Chondrocyte (in vitro differentiated cells): ENCODE measurements around the gene COL2A1. TPM values are rescaled to one million over a fixed set of nuclear protein-coding genes. Genes with fewer than 3 reads are reported as not detected.

Experiments used
- DNase-seq: peaks from one replicate; pipeline ENCODE4 v3.0.0; 2021; ENCODE audit warnings: mixed read lengths, low spot score
- H3K27ac Mint-ChIP-seq: one replicate; pipeline ENCODE4 v1.8.0; 2021; ENCODE audit warnings: mild to moderate bottlenecking, moderate library complexity, mixed read lengths; ENCODE audit not compliant: unreplicated experiment
- H3K27me3 Mint-ChIP-seq: 2 replicates; pipeline ENCODE4 v1.8.0; 2021; ENCODE audit warnings: low read depth, mixed read lengths
- H3K36me3 Mint-ChIP-seq: 2 replicates; pipeline ENCODE4 v1.8.0; 2021; ENCODE audit warnings: low read depth, mixed read lengths
- H3K4me1 Mint-ChIP-seq: 2 replicates; pipeline ENCODE4 v1.8.0; 2021; ENCODE audit warnings: low read depth, mild to moderate bottlenecking, mixed read lengths
- H3K4me3 Mint-ChIP-seq: one replicate; pipeline ENCODE4 v1.8.0; 2021; ENCODE audit warnings: mild to moderate bottlenecking, moderate library complexity, mixed read lengths; ENCODE audit not compliant: unreplicated experiment
- H3K9me3 Mint-ChIP-seq: 2 replicates; pipeline ENCODE4 v1.8.0; 2021; ENCODE audit warnings: low read depth, mixed read lengths
- total RNA-seq: library from RNA; stranded (reverse); gene quantifications from 3 replicates; pipeline ENCODE4 v1.2.1, GENCODE V29; 2021
- TF ChIP-seq, protein P1 (sequence below): fragments of 200-600 bp; sonication (generic); IDR thresholded peaks from 2 replicates; pipeline ENCODE4 v1.5.0; 2021; ENCODE audit warnings: antibody characterized with exemption, mild to moderate bottlenecking, moderate library complexity

The COL2A1 gene
- total RNA-seq, 1 donor from 2014 or later = 35.6 TPM

DNA sequence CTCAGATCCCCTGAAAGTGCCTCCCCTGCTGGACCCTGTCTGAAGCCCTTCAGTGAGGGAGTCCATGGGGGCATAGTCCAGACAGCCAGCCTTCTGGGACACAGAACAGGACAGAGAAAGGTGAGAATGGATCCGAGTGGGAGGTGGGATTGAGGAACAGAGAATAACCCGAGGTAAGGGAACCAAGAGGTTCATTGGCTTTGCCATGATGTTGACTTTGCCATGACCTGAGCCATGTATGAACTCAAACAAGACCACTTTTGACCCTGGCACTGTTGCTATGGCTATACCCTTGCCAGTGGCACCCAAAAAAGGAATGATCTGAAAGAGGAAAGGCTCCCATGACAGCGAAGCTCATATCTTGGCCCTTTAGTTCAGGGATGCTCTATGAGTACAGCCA is 76.9 kb downstream of the COL2A1 start:
- Mint-ChIP-seq H3K4me1 (no peaks in the 10 kb centered on the region), H3K27ac (no peak overlapping the region), H3K27me3 (peaks cover 31% of the 10 kb centered on the region), H3K9me3 (no peaks in the 10 kb centered on the region), H3K36me3 (peaks cover 2% of the 10 kb centered on the region), H3K4me3 (no peak overlapping the region)
- DNase-seq = no peak
- TF ChIP-seq, protein P1, sequence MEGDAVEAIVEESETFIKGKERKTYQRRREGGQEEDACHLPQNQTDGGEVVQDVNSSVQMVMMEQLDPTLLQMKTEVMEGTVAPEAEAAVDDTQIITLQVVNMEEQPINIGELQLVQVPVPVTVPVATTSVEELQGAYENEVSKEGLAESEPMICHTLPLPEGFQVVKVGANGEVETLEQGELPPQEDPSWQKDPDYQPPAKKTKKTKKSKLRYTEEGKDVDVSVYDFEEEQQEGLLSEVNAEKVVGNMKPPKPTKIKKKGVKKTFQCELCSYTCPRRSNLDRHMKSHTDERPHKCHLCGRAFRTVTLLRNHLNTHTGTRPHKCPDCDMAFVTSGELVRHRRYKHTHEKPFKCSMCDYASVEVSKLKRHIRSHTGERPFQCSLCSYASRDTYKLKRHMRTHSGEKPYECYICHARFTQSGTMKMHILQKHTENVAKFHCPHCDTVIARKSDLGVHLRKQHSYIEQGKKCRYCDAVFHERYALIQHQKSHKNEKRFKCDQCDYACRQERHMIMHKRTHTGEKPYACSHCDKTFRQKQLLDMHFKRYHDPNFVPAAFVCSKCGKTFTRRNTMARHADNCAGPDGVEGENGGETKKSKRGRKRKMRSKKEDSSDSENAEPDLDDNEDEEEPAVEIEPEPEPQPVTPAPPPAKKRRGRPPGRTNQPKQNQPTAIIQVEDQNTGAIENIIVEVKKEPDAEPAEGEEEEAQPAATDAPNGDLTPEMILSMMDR = no peak

Other genes with a start within 250 kb of the COL2A1 start
- 1.3 to 1.8 TPM (median 1.3 TPM) in 3 replicates for gene RAPGEF3, start 245.6 kb downstream of the COL2A1 start, total RNA-seq
- gene SLC48A1, start 231.2 kb downstream of the COL2A1 start, total RNA-seq = 11.4 to 18.4 TPM (median 11.5 TPM) in 3 replicates
- gene HDAC7, start 184.6 kb downstream of the COL2A1 start, total RNA-seq = 79.1 to 93.2 TPM (median 89.6 TPM) in 3 replicates
- 4.4 to 4.8 TPM (median 4.6 TPM) in 3 replicates for gene VDR, start 99.5 kb downstream of the COL2A1 start, total RNA-seq
- 54.3 to 60.1 TPM (median 54.8 TPM) in 3 replicates for gene TMEM106C, start 40.9 kb downstream of the COL2A1 start, total RNA-seq
- 16.1 to 20.9 TPM (median 19.7 TPM) in 3 replicates for gene SENP1, start 101.6 kb upstream of the COL2A1 start, total RNA-seq
- gene PFKM, start 114.9 kb upstream of the COL2A1 start, total RNA-seq = 60.9 to 82.3 TPM (median 61.2 TPM) in 3 replicates
- 24.7 to 34.3 TPM (median 30.8 TPM) in 3 replicates for gene ASB8, start 153.0 kb upstream of the COL2A1 start, total RNA-seq
- gene CCDC184, start 179.2 kb upstream of the COL2A1 start, total RNA-seq = 0.22 to 0.56 TPM (median 0.47 TPM) in 3 replicates
- not detected in 3 replicates for gene OR10AD1, start 198.8 kb upstream of the COL2A1 start, total RNA-seq